ENCODE data around the gene GTF2H4.

The GTF2H4 gene

DNA sequence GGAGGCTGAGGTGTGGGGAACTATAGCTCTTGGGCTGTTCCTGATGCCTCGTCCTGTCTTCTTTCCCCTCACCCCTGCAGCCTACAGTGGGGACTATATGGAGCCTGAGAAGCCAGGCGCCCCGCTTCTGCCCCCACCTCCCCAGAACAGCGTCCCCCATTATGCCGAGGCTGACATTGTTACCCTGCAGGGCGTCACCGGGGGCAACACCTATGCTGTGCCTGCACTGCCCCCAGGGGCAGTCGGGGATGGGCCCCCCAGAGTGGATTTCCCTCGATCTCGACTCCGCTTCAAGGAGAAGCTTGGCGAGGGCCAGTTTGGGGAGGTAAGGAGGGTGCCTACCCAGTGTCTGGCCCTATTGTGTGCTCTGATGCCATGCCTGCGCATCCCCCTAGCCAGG, 11.5 kb upstream of the GTF2H4 start:
- Histone ChIP-seq H2BK12ac (ENCODE audit: low read length) (no peak overlapping the region), H3K4me2 (ENCODE audit: low read length) (no peak overlapping the region), H3K9me3 (ENCODE audit: insufficient read depth, low read depth, low read length) (no peaks in the 10 kb centered on the region), H3K23ac (ENCODE audit: low read length) (no peak overlapping the region), H3K4me3 (ENCODE audit: low read depth, low read length) (no peak overlapping the region), H3K14ac (ENCODE audit: low read length) (no peak overlapping the region), H2AK5ac (ENCODE audit: low read length) (no peak overlapping the region), H2BK120ac (ENCODE audit: insufficient read depth, low read length, poor library complexity) (no peak overlapping the region), H4K12ac (ENCODE audit: low read depth, low read length) (no peak overlapping the region), H3K4ac (ENCODE audit: low read depth, low read length) (no peak overlapping the region), H3K18ac (ENCODE audit: low read length) (no peak overlapping the region), H2AFZ (ENCODE audit: insufficient read depth, low read length, poor library complexity) (no peak overlapping the region), H3K4me1 (ENCODE audit: control insufficient read depth in 1 of 2, insufficient read depth in 2 of 2, low read length in 2 of 2) (no peaks in the 10 kb centered on the region), H4K8ac (ENCODE audit: low read depth, low read length) (no peak overlapping the region), H2BK5ac (ENCODE audit: low read depth, low read length, poor library complexity) (no peak overlapping the region), H3K79me2 (ENCODE audit: control insufficient read depth, insufficient read depth, low read length, poor library complexity) (no peaks in the 10 kb centered on the region), H3K36me3 (ENCODE audit: control insufficient read depth in 1 of 2, insufficient read depth in 2 of 2, low read length in 2 of 2) (peaks cover 72 to 83% of the 10 kb centered on the region in 2 experiments), H3K79me1 (ENCODE audit: low read length) (no peaks in the 10 kb centered on the region), H4K91ac (ENCODE audit: low read depth, low read length) (no peak overlapping the region), H3K27ac (ENCODE audit: low read depth, low read length) (no peak overlapping the region), H3K27me3 (ENCODE audit: insufficient read depth, low read length) (no peaks in the 10 kb centered on the region), H3K9ac (ENCODE audit: low read length) (no peak overlapping the region)
- no CpG with 5 or more reads among the region's 13 CpGs for WGBS (ENCODE audit: extremely low coverage, insufficient coverage, insufficient read length)
- no peak for DNase-seq

DNA sequence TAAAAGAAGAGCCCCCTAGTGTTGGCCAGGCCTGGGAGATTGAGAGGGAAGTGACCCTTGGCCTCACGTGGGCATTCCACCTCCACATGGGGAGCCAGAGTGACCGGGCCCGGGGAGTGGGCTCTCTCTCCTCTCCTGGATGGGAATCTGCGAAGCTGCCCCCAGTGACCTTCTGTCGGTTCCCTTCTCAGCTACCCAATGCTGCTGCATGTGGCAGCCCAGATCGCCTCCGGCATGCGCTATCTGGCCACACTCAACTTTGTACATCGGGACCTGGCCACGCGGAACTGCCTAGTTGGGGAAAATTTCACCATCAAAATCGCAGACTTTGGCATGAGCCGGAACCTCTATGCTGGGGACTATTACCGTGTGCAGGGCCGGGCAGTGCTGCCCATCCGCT, 10.1 kb upstream of the GTF2H4 start:
- no peak overlapping the region for H3K4me2 ChIP-seq (ENCODE audit: low read length)
- H3K36me3 ChIP-seq (ENCODE audit: control insufficient read depth in 1 of 2, insufficient read depth in 2 of 2, low read length in 2 of 2) = peaks cover 61 to 70% of the 10 kb centered on the region in 2 experiments
- H3K27ac ChIP-seq (ENCODE audit: low read depth, low read length) = no peak overlapping the region
- no peak overlapping the region for H3K23ac ChIP-seq (ENCODE audit: low read length)
- H3K79me2 ChIP-seq (ENCODE audit: control insufficient read depth, insufficient read depth, low read length, poor library complexity) = no peaks in the 10 kb centered on the region
- no peaks in the 10 kb centered on the region for H3K4me1 ChIP-seq (ENCODE audit: control insufficient read depth in 1 of 2, insufficient read depth in 2 of 2, low read length in 2 of 2)
- no peak for DNase-seq
- WGBS (ENCODE audit: extremely low coverage, insufficient coverage, insufficient read length) = no CpG with 5 or more reads among the region's 16 CpGs
- no peak overlapping the region for H3K4me3 ChIP-seq (ENCODE audit: low read depth, low read length)
- H2AFZ ChIP-seq (ENCODE audit: insufficient read depth, low read length, poor library complexity) = no peak overlapping the region
- H2BK120ac ChIP-seq (ENCODE audit: insufficient read depth, low read length, poor library complexity) = no peak overlapping the region
- no peaks in the 10 kb centered on the region for H3K27me3 ChIP-seq (ENCODE audit: insufficient read depth, low read length)
- H2BK12ac ChIP-seq (ENCODE audit: low read length) = no peak overlapping the region
- H4K12ac ChIP-seq (ENCODE audit: low read depth, low read length) = no peak overlapping the region
- no peak overlapping the region for H2AK5ac ChIP-seq (ENCODE audit: low read length)
- no peaks in the 10 kb centered on the region for H3K9me3 ChIP-seq (ENCODE audit: insufficient read depth, low read depth, low read length)
- H3K9ac ChIP-seq (ENCODE audit: low read length) = no peak overlapping the region
- no peak overlapping the region for H2BK5ac ChIP-seq (ENCODE audit: low read depth, low read length, poor library complexity)
- H3K4ac ChIP-seq (ENCODE audit: low read depth, low read length) = no peak overlapping the region
- no peaks in the 10 kb centered on the region for H3K79me1 ChIP-seq (ENCODE audit: low read length)
- H3K18ac ChIP-seq (ENCODE audit: low read length) = no peak overlapping the region
- no peak overlapping the region for H4K91ac ChIP-seq (ENCODE audit: low read depth, low read length)
- no peak overlapping the region for H3K14ac ChIP-seq (ENCODE audit: low read length)
- H4K8ac ChIP-seq (ENCODE audit: low read depth, low read length) = no peak overlapping the region

DNA sequence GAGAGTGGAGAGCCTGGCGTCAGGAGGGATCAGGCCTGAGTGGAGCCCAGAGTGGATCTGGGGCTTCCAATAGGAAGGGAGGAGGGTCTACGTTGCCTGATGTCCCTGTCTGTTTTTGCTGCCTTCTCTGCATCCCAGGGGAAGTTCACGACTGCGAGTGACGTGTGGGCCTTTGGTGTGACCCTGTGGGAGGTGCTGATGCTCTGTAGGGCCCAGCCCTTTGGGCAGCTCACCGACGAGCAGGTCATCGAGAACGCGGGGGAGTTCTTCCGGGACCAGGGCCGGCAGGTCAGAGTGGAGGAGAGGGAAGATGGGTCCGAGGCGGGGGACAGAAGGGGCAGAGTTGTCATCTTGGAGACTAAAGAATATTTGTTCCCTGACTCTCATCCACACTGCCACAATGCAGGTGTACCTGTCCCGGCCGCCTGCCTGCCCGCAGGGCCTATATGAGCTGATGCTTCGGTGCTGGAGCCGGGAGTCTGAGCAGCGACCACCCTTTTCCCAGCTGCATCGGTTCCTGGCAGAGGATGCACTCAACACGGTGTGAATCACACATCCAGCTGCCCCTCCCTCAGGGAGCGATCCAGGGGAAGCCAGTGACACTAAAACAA, 9.2 kb upstream of the GTF2H4 start:
- Histone ChIP-seq H3K14ac (ENCODE audit: low read length) (no peak overlapping the region), H3K23ac (ENCODE audit: low read length) (no peak overlapping the region), H2AFZ (ENCODE audit: insufficient read depth, low read length, poor library complexity) (no peak overlapping the region), H3K4me2 (ENCODE audit: low read length) (no peak overlapping the region), H3K79me2 (ENCODE audit: control insufficient read depth, insufficient read depth, low read length, poor library complexity) (no peaks in the 10 kb centered on the region), H3K9me3 (ENCODE audit: insufficient read depth, low read depth, low read length) (no peaks in the 10 kb centered on the region), H3K27me3 (ENCODE audit: insufficient read depth, low read length) (no peaks in the 10 kb centered on the region), H3K4me3 (ENCODE audit: low read depth, low read length) (no peak overlapping the region), H2BK12ac (ENCODE audit: low read length) (no peak overlapping the region), H3K27ac (ENCODE audit: low read depth, low read length) (no peak overlapping the region), H4K8ac (ENCODE audit: low read depth, low read length) (no peak overlapping the region), H4K91ac (ENCODE audit: low read depth, low read length) (no peak overlapping the region), H3K4ac (ENCODE audit: low read depth, low read length) (no peak overlapping the region), H4K12ac (ENCODE audit: low read depth, low read length) (no peak overlapping the region), H2BK5ac (ENCODE audit: low read depth, low read length, poor library complexity) (no peak overlapping the region), H3K79me1 (ENCODE audit: low read length) (no peaks in the 10 kb centered on the region), H2BK120ac (ENCODE audit: insufficient read depth, low read length, poor library complexity) (no peak overlapping the region), H3K4me1 (ENCODE audit: control insufficient read depth in 1 of 2, insufficient read depth in 2 of 2, low read length in 2 of 2) (no peaks in the 10 kb centered on the region), H3K36me3 (ENCODE audit: control insufficient read depth in 1 of 2, insufficient read depth in 2 of 2, low read length in 2 of 2) (peaks cover 51 to 60% of the 10 kb centered on the region in 2 experiments), H2AK5ac (ENCODE audit: low read length) (no peak overlapping the region), H3K18ac (ENCODE audit: low read length) (no peak overlapping the region), H3K9ac (ENCODE audit: low read length) (no peak overlapping the region)
- no peak for DNase-seq
- no CpG with 5 or more reads among the region's 23 CpGs for WGBS (ENCODE audit: extremely low coverage, insufficient coverage, insufficient read length)

DNA sequence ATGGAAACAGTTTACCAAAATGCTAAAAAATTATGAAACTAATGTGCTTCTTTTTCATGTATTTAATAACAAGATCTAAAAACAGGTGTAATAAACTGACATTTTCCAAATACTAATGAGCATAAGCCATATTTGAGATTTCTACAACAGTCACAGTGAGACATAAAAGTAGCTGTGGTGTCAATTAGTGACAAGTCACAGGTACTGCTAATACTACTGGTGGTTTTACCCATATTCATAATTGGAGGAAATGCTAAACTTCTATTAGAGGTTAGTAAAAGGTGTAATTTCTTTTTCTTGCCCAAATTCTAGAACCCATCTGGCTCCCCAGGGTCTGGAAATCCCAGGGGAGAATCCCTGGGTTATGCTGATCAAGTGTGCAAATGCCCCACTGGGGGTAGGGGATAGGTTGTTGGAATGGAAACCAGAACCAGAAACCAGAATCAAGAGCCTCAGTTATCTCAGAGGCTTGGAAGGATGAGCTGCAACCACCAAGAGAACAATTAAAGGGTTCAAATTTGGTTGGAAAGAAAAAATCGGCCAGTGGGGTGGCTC, 7.1 kb upstream of the GTF2H4 start:
- Histone ChIP-seq H3K4ac (ENCODE audit: low read depth, low read length) (no peak overlapping the region), H3K14ac (ENCODE audit: low read length) (no peak overlapping the region), H3K18ac (ENCODE audit: low read length) (no peak overlapping the region), H3K27me3 (ENCODE audit: insufficient read depth, low read length) (no peaks in the 10 kb centered on the region), H2BK120ac (ENCODE audit: insufficient read depth, low read length, poor library complexity) (no peak overlapping the region), H2BK5ac (ENCODE audit: low read depth, low read length, poor library complexity) (no peak overlapping the region), H3K27ac (ENCODE audit: low read depth, low read length) (no peak overlapping the region), H4K91ac (ENCODE audit: low read depth, low read length) (no peak overlapping the region), H3K79me1 (ENCODE audit: low read length) (no peaks in the 10 kb centered on the region), H3K23ac (ENCODE audit: low read length) (no peak overlapping the region), H3K4me1 (ENCODE audit: control insufficient read depth in 1 of 2, insufficient read depth in 2 of 2, low read length in 2 of 2) (no peaks in the 10 kb centered on the region), H4K8ac (ENCODE audit: low read depth, low read length) (no peak overlapping the region), H3K9me3 (ENCODE audit: insufficient read depth, low read depth, low read length) (no peaks in the 10 kb centered on the region), H2AK5ac (ENCODE audit: low read length) (no peak overlapping the region), H3K9ac (ENCODE audit: low read length) (no peak overlapping the region), H3K4me3 (ENCODE audit: low read depth, low read length) (no peak overlapping the region), H2AFZ (ENCODE audit: insufficient read depth, low read length, poor library complexity) (no peak overlapping the region), H4K12ac (ENCODE audit: low read depth, low read length) (no peak overlapping the region), H2BK12ac (ENCODE audit: low read length) (no peak overlapping the region), H3K79me2 (ENCODE audit: control insufficient read depth, insufficient read depth, low read length, poor library complexity) (no peaks in the 10 kb centered on the region), H3K4me2 (ENCODE audit: low read length) (no peak overlapping the region), H3K36me3 (ENCODE audit: control insufficient read depth in 1 of 2, insufficient read depth in 2 of 2, low read length in 2 of 2) (peaks cover 37 to 41% of the 10 kb centered on the region in 2 experiments)
- no CpG with 5 or more reads among the region's 1 CpG for WGBS (ENCODE audit: extremely low coverage, insufficient coverage, insufficient read length)
- DNase-seq = peak in 1 of 2 donors; percentile 1
